Kidney (tissue), 14 donors: ENCODE measurements around the gene DBT. TPM values are rescaled to one million over a fixed set of nuclear protein-coding genes. Genes with fewer than 3 reads are reported as not detected.
A peak's percentile ranks its signal among the peaks of the same experiment; 100 is the strongest.
"Not testable (repeated sequence)": the region's sequence is repeated elsewhere in the genome, so short reads cannot be mapped to it uniquely, and the experiment has no call there.

ENCODE experiments used
- DNase-seq, 5 donors: peaks; one replicate each; pipeline ENCODE4 v3.0.0-alpha.2; 2013 to 2020
- FAIRE-seq: peaks from 2 replicates; lab custom pipeline; 2012; peaks lifted over from hg19 to GRCh38; lab: Jason Lieb, UNC
- H3K27ac ChIP-seq, 2 donors: one replicate each; pipeline ENCODE4 v1.7.0; 2013; ENCODE audit warnings: low read depth in 2 of 2, low read length in 2 of 2, inconsistent platforms in 1 of 2
- H3K27me3 ChIP-seq: one replicate; pipeline ENCODE4 v1.7.1; 2013; ENCODE audit warnings: low read length, inconsistent platforms; ENCODE audit not compliant: control insufficient read depth, insufficient read depth
- H3K36me3 ChIP-seq, 3 donors: one replicate each; pipeline versions ENCODE4 v1.7.0 to v1.7.1; 2013; ENCODE audit warnings: low read length in 3 of 3, control low read depth in 1 of 3, inconsistent platforms in 1 of 3; ENCODE audit not compliant: insufficient read depth in 3 of 3, control insufficient read depth in 2 of 3
- H3K4me1 ChIP-seq, 3 donors: one replicate each; pipeline versions ENCODE4 v1.7.0 to v1.7.1; 2013; ENCODE audit warnings: low read length in 3 of 3, inconsistent platforms in 1 of 3, low read depth in 1 of 3; ENCODE audit not compliant: control insufficient read depth in 2 of 3, insufficient read depth in 2 of 3
- H3K4me3 ChIP-seq, 3 donors: one replicate each; pipeline versions ENCODE4 v1.7.0 to v1.8.1; 2013; ENCODE audit warnings: low read length in 3 of 3, control low read depth in 1 of 3, inconsistent platforms in 1 of 3
- H3K9ac ChIP-seq, 3 donors: one replicate each; pipeline versions ENCODE4 v1.7.0 to v1.7.1; 2013; ENCODE audit warnings: low read length in 3 of 3, control low read depth in 1 of 3, inconsistent platforms in 1 of 3
- H3K9me3 ChIP-seq, 3 donors: one replicate each; pipeline versions ENCODE4 v1.7.0 to v1.7.1; 2013; ENCODE audit warnings: low read length in 3 of 3, control low read depth in 1 of 3, inconsistent platforms in 1 of 3; ENCODE audit not compliant: control insufficient read depth in 2 of 3, insufficient read depth in 1 of 3
- intact Hi-C: fragments of 100-400 bp; cut with DNase I; formaldehyde crosslinking; loops from one replicate; pipeline ENCODE4 v1.11.1; 2022
- polyA plus RNA-seq: library from polyadenylated mRNA; stranded (reverse); fragments of 350-450 nt; fragmentation: Illumina TruSeq; extraction: RNeasy Lipid Tissue Mini Kit (QIAGEN cat#74804); gene quantifications from one replicate; pipeline ENCODE4 v1.2.3, GENCODE V29; 2014; ENCODE audit warnings: low read depth, low replicate concordance; ENCODE audit not compliant: insufficient read depth
- total RNA-seq: library from RNA; stranded (reverse); fragmentation: NEBNext Ultra II Directional; extraction: Animal tissue kit (Norgen Biotek cat#: 25700); gene quantifications from one replicate; pipeline ENCODE4 v1.2.1, GENCODE V29; 2021
- TF ChIP-seq, protein P1 (sequence below): IDR thresholded peaks from 3 replicates; pipeline ENCODE4 v1.5.1; 2012; ENCODE audit warnings: mild to moderate bottlenecking, moderate library complexity, borderline replicate concordance; ENCODE audit not compliant: insufficient read depth; ENCODE audit errors: extremely low read depth
- donor health status: control.
- donor health status: control.
- donor health status: control.
- donor health status: control.
- donor health status: control.
- donor health status: DM: yes; HTN: yes; CAD: no.
- donor health status: Normal renal cell carcinoma (clear cell type).

Gene DBT
- total and polyA plus RNA-seq, 2 donors from 2014 or later: 7.7 to 18.7 TPM

DNA sequence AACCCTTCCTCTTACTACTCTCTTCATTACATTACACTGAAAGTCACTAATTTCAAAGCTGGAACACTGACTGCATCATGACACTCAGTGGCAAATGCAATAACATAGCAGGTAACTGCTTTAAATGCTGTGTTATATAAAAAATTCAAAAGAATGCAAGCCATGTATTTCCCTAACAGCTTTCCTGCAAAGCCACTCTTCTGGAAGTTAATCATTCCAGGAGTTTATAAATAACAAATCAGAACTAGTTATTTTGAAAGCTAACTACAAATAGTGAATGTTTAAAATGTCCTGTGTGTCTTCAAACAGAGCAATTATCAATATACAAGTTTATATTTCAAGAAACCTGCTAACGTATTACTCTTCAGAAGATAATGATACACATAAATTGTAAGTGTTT is 34.5 kb downstream of the DBT start:
- Histone ChIP-seq H3K4me3 (no peak overlapping the region), H3K4me1 (peaks cover 0 to 23% (median 0%) of the 10 kb centered on the region in 3 donors), H3K36me3 (peaks cover 0 to 23% (median 5%) of the 10 kb centered on the region in 3 donors), H3K9me3 (no peaks in the 10 kb centered on the region), H3K9ac (no peak overlapping the region), H3K27me3 (no peaks in the 10 kb centered on the region), H3K27ac (peak overlapping the region in 1 of 2 donors; percentile 16)
- FAIRE-seq (peak; percentile 94), DNase-seq (peak in 2 of 5 donors; percentile 12 to 38)
- TF ChIP-seq, protein P1, sequence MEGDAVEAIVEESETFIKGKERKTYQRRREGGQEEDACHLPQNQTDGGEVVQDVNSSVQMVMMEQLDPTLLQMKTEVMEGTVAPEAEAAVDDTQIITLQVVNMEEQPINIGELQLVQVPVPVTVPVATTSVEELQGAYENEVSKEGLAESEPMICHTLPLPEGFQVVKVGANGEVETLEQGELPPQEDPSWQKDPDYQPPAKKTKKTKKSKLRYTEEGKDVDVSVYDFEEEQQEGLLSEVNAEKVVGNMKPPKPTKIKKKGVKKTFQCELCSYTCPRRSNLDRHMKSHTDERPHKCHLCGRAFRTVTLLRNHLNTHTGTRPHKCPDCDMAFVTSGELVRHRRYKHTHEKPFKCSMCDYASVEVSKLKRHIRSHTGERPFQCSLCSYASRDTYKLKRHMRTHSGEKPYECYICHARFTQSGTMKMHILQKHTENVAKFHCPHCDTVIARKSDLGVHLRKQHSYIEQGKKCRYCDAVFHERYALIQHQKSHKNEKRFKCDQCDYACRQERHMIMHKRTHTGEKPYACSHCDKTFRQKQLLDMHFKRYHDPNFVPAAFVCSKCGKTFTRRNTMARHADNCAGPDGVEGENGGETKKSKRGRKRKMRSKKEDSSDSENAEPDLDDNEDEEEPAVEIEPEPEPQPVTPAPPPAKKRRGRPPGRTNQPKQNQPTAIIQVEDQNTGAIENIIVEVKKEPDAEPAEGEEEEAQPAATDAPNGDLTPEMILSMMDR: no peak
- intact Hi-C loops: no loop called here

DNA sequence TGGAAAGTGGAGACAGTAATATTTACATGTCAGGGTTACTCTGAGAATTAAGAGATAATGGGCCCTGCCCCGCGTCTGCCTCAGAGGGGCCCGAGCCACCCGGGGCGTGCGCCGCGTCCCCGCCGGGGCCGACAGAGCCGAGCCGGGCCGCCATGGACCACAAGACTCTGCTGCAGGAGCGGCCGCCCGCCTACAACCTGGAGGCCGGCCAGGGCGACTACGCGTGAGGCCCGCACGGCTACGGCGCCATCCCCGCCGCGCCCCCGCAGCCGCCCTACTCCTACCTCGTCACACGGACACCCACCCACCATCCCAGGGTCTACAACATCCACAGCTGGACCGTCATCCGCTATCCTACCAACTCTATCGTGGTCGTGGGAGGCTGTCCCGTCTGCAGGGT is 36.5 kb downstream of the DBT start:
- H3K4me1 ChIP-seq: peaks cover 0 to 23% (median 0%) of the 10 kb centered on the region in 3 donors
- no peaks in the 10 kb centered on the region for H3K9me3 ChIP-seq
- no peak overlapping the region for H3K27ac ChIP-seq
- no peak for FAIRE-seq
- TF ChIP-seq, protein P1: no peak
- no peaks in the 10 kb centered on the region for H3K27me3 ChIP-seq
- peak in 1 of 5 donors; percentile 69 for DNase-seq
- H3K9ac ChIP-seq: no peak overlapping the region
- intact Hi-C loops: no loop called here
- H3K4me3 ChIP-seq: no peak overlapping the region
- peaks cover 0 to 19% (median 5%) of the 10 kb centered on the region in 3 donors for H3K36me3 ChIP-seq

DNA sequence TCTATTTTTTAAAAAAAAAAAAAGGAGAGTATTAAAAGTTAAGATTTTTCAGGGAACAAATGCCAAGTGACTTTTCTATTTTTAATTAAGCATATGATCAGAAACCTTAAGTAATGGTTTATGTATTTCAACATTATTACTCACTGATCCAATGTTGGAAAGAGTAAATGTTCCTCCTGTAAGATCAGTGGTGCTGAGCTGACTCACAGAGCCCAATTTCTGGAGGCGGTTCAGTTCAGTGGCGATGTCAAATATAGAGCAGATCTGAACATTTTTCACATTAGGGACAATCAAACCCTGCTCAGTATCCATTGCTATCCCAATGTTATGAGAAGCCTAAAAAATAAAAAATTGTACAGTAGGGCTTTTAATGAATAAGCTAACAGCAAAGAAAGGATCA is 43.3 kb downstream of the DBT start:
- FAIRE-seq: no peak
- Histone ChIP-seq H3K9me3 (peaks cover 0 to 2% (median 0%) of the 10 kb centered on the region in 3 donors), H3K36me3 (peaks cover 0 to 16% (median 4%) of the 10 kb centered on the region in 3 donors), H3K4me3 (no peak overlapping the region), H3K27ac (no peak overlapping the region), H3K27me3 (no peaks in the 10 kb centered on the region), H3K9ac (no peak overlapping the region), H3K4me1 (no peaks in the 10 kb centered on the region)
- no peak for DNase-seq
- intact Hi-C loops: no loop called here
- TF ChIP-seq, protein P1: no peak

DNA sequence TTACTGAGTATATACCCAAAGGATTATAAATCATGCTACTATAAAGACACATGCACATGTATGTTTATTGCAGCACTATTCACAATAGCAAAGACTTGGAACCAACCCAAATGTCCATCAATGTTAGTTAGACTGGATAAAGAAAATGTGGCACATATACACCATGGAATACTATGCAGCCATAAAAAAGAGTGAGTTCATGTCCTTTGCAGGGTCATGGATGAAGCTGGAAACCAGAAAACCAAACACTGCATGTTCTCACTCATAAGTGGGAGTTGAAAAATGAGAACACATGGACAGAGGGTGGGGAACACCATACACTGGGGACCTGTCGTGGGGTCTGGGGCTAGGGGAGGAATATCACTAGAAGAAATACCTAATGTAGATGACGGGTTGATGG is 44.0 kb downstream of the DBT start:
- H3K9me3 ChIP-seq, DNase-seq, intact Hi-C loops, H3K4me3 ChIP-seq, H3K27me3 ChIP-seq, H3K4me1 ChIP-seq, H3K27ac ChIP-seq, H3K9ac ChIP-seq, FAIRE-seq: not testable (repeated sequence)
- peaks cover 0 to 16% (median 4%) of the 10 kb centered on the region in 3 donors for H3K36me3 ChIP-seq

DNA sequence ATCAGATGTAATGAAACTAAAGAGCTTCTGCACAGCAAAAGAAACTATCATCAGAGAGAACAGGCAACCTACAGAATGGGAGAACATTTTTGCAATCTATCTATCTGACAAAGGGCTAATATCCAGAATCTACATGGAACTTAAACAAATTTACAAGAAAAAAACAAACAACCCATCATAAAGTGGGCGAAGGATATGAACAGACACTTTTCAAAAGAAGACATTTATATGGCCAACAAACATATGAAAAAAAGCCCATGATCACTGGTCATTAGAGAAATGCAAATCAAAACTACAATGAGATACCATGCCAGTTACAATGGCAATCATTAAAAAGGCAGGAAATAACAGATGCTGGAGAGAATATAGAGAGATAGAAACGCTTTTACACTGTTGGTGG is 44.5 kb downstream of the DBT start:
- FAIRE-seq, H3K4me1 ChIP-seq: not testable (repeated sequence)

DNA sequence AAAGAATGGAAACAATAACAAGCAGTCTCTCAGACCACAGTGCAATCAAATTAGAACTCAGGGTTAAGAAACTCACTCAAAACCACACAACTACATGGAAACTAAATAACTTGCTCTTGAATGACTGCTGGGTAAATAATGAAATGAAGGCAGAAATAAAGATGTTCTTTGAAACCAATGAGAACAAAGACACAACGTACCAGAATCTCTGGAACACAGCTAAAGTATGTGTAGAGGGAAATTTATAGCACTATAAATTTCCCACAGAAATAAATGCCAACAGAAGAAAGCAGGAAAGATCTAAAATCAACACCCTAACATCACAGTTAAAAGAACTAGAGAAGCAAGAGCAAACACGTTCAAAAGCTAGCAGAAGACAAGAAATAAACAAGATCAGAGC is 46.9 kb downstream of the DBT start:
- FAIRE-seq, H3K27me3 ChIP-seq, H3K4me3 ChIP-seq, intact Hi-C loops, H3K4me1 ChIP-seq, H3K27ac ChIP-seq, H3K9ac ChIP-seq, H3K9me3 ChIP-seq: not testable (repeated sequence)
- DNase-seq: peak in 1 of 5 donors; percentile 18
- H3K36me3 ChIP-seq: peaks cover 4 to 23% (median 5%) of the 10 kb centered on the region in 3 donors

More for the DNA sequence above, 44.5 kb downstream of the DBT start:
- intact Hi-C loops, H3K27me3 ChIP-seq, H3K4me3 ChIP-seq, H3K9me3 ChIP-seq, H3K27ac ChIP-seq, H3K9ac ChIP-seq, DNase-seq: not testable (repeated sequence)
- peaks cover 0 to 16% (median 4%) of the 10 kb centered on the region in 3 donors for H3K36me3 ChIP-seq
